ENCODE measurements around the gene MET. TPM values are rescaled to one million over a fixed set of nuclear protein-coding genes. Genes with fewer than 3 reads are reported as not detected.

The MET gene
- total and polyA plus RNA-seq, 2 of the 8 experiments (the other 6 are each of a cell fraction or from before 2014, with no cell fraction given), result 3.5 to 12.9 TPM

DNA sequence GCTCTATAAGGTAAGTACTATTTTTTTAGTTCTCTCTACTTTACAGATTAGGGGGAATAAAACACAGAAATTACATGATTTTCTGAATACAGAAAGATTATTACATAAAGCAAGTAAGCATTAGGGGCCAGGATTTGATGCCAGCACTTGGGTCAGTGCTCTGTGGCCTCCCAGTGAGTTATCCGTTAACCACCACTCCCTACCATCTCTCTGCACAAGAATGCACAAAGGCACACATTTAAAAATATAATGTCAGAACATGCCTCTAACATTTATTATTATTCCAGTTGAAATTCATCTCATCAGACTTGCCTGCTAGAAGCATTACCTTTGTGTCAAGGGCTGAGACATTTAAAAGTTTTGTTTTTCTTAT, 59.0 kb downstream of the MET start (continued):
- TF ChIP-seq, protein P1, sequence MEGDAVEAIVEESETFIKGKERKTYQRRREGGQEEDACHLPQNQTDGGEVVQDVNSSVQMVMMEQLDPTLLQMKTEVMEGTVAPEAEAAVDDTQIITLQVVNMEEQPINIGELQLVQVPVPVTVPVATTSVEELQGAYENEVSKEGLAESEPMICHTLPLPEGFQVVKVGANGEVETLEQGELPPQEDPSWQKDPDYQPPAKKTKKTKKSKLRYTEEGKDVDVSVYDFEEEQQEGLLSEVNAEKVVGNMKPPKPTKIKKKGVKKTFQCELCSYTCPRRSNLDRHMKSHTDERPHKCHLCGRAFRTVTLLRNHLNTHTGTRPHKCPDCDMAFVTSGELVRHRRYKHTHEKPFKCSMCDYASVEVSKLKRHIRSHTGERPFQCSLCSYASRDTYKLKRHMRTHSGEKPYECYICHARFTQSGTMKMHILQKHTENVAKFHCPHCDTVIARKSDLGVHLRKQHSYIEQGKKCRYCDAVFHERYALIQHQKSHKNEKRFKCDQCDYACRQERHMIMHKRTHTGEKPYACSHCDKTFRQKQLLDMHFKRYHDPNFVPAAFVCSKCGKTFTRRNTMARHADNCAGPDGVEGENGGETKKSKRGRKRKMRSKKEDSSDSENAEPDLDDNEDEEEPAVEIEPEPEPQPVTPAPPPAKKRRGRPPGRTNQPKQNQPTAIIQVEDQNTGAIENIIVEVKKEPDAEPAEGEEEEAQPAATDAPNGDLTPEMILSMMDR (IDR thresholded peaks at IDR 0.05; ENCODE audit: control extremely low read depth in 1 of 3, insufficient read depth in 1 of 3, low read depth in 1 of 3, low read length in 3 of 3), result no peak
- TF ChIP-seq JUND (IDR thresholded peaks at IDR 0.05; ENCODE audit: low read length) (no peak), POLR2A (IDR thresholded peaks at IDR 0.05; ENCODE audit: control extremely low read depth in 1 of 2, low read depth in 2 of 2, low read length in 2 of 2) (no peak), RFX5 (IDR thresholded peaks at IDR 0.05; ENCODE audit: borderline replicate concordance, low read depth, low read length) (no peak), PHF8 (conservative IDR thresholded peaks at IDR 0.05; ENCODE audit: low read depth, low read length) (no peak)
- TF ChIP-seq, protein P2, sequence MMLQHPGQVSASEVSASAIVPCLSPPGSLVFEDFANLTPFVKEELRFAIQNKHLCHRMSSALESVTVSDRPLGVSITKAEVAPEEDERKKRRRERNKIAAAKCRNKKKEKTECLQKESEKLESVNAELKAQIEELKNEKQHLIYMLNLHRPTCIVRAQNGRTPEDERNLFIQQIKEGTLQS (IDR thresholded peaks at IDR 0.05; ENCODE audit: insufficient read depth, low read depth, low read length), result no peak
